NCI-H2107 treated with DMSO at 0.1 percent for 48 hours (cell line): Measurements from ENCODE around the gene LDLRAD4.

ENCODE experiments used
- DNase-seq: peaks from one replicate; lab custom pipeline; 2025; ENCODE audit not compliant: unreplicated experiment; lab: John Stamatoyannopoulos, UW

Gene LDLRAD4

DNA sequence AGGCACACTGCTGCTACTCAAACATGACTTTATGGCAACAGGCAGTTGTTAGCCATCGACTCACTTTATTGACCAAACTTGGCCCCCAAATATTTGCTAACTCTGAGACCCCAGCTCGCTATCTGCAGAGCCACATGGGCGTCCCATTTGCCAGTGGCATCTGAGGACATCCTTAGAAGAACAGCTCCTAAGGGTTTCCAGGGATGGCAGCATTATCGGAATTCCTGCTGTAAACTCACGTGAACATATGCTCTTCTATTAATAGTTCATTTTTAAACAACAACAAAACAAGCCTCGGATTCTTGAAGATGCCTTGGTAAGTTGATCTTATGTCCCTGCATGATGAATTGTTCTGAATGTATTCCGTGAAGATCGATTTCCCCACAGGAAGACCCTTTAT is 181.0 kb downstream of the LDLRAD4 start:
- DNase-seq, result no peak

DNA sequence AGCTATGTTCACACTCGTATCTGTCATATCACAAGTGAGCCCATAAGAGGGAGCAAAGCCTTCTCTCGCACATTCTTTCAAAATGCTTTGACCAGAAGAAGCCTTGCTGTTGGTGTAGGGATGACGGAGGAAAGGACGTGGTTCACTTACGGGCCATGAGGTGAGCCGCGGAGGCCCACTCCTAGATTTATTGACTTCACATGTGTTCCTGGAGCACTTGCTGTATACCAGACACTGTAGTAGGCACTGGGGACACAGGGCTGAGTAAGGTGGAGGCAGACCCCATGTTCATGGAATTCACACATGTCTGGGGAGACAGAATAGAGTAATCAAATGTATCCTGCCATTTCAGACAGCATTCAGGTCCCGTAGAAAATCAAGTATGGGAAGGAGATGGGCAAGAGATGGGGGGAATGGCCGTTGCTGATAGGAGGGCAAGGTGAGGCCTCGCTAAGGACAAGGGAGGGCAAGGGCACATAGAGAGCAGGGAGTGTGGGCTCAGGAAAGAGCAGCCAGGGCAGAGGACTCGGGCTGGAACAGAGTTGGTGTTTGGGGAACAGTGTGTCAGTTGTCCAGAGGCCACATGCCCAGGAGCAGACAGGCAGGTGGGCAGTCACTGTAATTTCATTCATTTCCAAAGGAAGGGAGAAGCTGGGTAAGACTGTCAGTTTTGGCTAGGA is 182.2 kb downstream of the LDLRAD4 start:
- DNase-seq, result no peak

DNA sequence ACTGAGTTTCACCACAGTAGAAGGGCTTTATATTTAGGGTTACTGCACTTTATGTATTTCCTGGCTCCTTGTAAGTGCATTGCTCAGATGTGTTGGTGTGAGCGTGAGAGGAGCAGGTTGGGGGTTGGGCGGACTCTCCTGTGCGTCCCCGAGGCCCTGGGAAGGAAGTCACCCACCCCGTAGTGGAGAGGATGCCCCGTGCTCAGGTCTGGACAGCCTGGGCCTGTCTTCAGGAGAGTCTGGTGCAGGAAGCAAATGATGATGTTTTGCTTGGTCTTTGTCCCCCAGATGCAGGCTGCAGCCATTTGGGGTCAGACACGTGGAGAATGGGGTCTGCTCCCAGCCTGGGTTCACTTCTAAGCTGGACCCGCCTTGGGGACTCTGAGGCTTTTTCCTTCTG is 182.8 kb downstream of the LDLRAD4 start:
- DNase-seq, result no peak

DNA sequence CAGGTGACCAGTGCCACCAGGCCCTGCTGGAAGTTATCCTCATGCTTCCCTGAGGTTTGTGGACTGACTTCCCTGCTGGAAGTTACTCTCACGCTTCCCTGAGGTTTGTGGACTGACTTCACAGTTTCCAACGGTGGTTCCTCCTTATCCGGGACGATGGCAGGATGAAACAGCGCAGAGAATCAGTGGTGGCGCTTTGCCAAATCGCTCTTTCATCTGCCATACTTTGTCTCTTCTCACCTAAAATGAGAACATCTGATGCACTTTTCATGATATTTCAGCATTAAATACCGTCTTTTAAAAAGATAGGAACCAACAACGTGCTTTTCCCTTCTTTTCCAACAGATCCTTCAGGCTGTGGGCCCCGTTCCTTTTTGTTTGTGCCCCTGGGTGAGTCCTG is 183.3 kb downstream of the LDLRAD4 start:
- DNase-seq, result no peak

DNA sequence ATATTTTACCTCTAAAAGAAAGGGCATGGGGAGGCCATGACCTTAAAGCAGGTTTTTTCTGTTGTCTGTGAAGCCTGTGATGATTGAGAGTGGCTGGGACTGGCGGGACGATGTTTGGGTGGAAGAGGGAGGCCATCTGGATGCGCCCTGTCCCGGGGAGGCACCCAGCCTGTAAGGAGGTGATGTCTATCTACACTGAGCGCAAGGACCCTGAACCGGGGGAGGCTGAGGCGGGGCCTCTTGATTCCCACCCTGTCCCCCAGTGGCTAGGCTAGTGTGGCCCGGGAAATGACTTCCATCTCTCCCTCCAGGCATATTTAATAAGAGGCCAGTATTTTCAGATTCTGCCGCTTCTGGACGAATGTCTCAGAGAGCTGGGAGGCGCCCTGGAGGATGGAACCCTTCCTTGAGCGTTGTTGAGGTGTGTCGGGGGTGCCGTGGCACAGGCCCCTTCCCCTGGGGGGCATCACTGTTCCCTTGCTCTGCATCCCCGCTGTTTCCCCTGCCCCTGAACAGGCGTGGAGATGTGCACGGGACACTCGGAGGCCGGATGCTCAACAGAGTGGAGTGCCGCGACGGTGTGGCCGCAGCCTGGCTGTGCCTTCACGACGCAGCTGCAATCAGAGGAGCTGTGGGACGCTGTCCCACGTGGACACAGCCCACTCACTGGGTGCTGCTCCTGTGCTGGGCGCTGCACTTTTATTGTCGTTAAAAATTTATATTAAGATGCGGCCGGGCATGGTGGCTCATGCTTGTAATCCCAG is 185.4 kb downstream of the LDLRAD4 start:
- no peak for DNase-seq

DNA sequence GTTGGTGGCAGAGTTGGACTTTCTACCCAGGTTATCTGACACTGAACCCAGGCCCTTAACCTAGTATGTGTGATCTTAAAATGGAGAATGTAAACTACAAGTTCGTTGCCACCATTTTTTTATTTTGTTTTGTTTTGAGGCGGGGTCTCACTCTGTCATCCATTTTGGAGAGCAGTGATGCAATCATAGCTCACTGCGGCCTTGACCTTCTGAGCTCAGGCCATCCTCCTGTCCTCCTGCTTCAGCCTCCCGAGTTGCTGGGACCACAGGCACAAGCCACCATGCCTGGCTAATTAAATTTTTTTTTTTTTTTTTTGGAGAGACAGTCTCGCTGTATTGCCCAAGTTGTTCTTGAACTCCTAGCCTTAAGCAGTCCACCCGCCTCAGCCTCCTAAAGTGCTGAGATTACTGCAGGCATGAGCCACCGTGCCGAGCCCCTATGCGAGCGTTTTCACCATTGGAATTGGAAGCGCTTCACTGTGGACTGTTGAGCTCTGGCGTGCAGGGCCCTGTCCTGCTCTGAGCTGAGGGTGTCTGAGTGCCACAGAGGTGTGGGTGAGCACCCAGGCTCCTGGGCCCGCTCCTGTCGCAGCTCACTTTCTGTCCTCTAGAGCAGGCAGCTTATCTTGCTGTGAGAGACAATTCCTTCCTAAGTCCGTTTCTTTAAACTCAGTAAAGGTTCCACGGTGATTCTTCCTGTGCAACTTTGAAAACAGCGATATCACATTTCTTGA is 186.9 kb downstream of the LDLRAD4 start:
- DNase-seq, result no peak

DNA sequence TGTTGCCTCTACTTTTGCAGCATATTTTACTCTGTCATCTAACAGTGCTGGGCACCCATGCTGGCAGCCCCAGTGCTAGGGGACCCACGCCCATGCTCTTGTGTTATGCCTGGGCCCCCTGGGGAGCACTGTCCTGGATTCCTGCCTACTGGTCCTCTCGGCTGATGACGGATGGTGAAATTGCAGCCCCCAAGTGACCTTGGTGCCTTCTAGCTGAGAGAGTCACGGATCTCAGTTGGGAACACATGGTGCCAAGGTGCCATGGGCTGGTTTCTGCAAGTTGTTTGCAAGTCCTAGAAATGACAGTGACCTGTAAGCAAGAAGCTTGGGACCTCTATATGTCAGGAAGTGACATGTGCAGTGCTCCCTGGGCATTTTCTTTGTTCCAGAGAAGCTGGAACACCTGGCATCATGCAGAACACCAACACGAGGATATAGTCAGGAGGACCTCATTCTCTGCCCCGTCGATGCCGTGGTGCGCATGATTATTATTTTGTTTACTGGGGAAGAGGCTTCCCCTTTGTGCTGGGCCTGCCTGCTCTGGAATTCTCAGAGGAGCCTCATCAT is 187.6 kb downstream of the LDLRAD4 start:
- DNase-seq, result no peak

DNA sequence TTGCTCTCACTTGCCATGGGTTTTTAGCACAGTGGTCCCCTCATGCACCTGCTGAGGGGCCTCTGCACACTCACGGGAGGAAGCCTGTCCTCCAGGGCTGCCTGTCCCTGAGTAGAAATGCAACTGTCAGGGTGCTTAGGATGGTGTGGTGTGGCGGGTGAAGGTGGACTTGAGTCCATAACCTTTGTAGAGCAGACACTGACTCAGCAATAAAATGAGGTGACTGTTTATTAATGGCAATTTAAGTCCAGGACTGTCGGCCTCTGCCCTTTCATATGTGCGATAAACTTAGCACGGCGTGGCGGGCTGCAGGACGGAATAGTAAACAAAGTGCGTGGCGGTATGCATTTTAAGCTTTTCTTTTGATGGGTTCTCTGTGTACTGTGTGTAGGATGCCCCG is 188.2 kb downstream of the LDLRAD4 start:
- DNase-seq, result no peak

DNA sequence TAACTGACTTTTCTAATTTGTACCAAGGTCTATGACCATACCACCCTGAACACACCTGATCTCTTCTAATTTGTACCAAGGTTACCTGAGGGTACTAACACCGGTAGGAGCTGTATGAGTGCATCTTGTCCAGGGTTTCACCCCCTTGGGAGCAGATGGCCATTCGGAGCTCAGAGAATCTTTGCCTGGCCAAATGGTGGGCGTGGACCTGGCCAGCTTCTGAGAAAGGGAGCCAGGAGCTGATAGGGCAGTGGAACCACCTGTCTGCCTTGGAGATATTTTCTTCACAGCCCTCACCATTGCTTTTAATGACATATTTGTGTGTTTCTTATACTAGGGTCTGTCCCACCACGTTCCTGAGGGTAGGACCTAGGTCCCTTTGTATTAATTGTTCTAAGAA is 188.9 kb downstream of the LDLRAD4 start:
- no peak for DNase-seq

DNA sequence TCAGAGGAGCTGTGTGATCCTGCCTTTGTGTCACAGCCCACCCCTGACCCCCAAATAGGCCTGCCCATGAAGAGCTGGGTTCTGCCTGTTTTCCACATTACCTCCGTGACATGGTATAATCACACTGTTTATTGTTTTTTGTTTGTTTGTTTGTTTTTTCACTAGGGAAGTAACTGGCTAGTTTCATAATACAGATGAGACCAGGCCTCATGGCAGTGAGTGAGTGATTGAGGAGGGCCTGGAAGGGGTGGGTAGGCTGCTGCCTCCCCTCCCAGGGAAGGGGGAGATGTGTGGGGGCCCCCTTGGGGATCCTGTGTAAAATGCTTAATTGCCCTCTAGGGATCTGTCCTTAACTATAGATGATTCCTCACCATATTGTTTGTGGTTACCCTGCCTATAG is 190.5 kb downstream of the LDLRAD4 start:
- DNase-seq, result no peak

DNA sequence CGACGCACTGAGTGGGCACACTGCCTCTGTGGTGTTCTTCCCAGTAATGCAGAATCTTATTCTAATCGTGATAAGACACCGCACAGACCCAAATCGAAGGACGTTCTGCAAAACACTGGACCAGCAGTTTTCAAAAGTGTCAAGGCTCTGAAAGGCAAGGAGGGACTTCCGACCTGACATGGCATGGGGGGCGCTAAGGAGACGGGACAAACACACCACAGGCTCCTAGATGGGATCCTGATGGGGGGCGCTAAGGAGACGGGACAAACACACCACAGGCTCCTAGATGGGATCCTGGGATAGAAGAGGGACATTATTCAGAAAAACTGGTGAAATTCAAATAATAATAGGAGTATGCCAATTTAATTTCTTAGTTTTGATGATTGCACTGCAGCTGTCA is 191.4 kb downstream of the LDLRAD4 start:
- no peak for DNase-seq

DNA sequence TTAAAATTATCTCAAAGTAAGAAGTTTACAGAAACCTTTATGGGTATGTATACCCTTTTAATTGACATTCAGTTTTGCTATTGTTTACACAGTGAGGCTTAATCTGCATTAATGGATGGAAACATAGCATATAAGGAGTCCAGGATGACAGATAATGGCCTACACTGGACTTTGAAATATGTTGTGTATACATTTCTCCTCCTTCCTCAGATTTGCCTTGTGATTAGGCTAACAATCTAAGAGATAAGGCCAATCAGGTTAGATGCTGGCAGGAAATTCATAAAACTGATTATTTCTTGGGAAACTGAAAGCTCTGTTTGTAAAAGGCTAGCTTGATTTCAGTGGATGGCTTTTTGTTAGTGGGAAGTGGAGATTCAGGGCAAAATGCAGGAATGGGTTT is 191.9 kb downstream of the LDLRAD4 start:
- no peak for DNase-seq

DNA sequence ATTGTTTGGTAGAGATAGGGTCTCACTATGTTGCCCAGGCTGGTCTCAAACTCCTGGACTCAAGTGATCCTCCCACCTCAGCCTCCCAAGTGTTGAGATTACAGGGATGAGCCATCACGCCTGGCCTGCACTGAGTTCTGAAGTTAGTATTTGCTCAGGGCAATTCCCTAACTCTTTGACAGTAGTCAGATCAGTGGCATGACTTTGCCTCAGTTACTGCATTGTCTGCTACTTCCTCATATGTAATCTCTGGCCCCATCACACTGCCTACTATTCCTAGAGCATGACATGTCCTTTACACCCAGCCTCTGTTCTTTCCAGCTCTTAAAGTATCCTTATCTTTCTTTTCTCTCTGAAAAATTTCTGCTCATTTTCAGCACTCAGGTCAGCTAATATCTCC is 193.5 kb downstream of the LDLRAD4 start:
- no peak for DNase-seq

DNA sequence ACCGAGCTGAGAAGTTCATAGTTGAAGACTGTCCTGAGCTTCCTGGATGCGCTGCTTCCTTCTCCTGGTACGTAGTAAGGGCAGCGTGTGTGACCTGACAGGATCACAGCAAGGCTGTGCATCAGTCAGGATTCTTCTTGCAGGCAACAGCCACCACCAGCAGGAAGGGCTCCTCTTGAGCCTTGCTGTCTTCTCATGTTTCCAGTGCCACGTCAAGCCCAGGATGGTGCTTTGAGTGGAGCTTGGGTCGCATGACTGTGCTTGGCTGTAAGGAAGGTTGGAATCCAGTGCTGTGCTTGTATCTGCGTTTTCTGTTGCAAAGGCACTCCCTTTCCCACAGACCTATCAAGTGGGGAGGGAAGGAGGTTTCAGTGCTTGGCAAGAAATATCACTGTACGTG is 194.3 kb downstream of the LDLRAD4 start:
- no peak for DNase-seq

DNA sequence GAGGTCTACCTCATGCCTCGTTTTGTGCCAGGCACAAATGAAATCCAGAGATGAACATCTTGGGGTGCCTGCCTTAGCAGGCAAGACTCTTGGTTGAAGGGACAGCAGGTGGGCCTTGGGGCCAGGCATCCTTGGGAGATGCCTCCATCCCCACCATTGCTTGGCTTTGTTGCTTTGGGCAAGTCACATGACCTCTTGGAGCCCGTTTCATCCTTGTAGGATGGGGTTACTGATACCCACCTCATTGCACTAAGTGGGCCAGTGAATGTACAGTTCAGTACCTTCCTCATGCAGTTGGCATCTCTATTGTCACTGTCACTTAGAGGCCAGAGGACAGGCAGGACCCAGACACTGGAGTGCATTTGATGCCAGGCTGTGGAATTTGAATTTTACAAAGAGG is 195.5 kb downstream of the LDLRAD4 start:
- no peak for DNase-seq

DNA sequence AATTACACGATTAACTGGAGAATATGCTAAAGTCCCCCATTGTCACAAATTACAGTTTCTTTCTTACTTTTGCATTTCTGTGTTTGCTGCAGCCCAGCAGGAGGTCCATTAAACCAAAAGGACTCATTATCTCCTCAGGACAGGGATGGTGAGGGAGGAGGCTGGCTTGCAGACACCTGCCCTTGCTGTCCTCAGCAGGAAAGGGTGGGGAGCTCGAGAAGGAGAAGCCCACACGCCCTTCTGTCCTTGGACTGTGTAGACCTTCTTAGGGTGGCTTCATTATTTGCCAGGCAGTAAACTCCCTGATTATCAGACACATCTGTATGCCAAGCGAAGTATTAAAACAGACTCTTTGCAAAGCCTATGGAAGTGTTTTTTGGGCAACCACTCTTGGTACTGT is 196.0 kb downstream of the LDLRAD4 start:
- no peak for DNase-seq

DNA sequence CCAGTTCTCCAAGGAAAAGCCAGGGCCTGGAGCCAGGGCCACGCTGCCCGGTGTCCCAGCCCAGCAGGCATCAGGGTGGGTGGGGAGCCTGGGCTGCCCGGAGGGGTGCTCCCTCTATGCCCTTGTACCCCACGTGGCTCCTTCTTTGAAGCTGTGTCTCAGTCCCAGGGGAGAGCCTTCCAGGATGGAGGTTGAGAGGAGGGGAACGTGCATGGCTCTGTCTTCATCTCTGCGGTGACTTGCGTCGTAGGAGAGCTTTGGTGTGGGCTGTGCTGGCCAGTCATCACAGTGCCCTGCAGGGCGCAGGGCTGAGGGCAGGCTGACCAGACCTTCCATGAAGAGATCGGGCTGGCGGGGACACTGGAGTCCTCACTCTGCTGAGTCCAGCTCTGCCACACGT is 197.2 kb downstream of the LDLRAD4 start:
- DNase-seq, result no peak

DNA sequence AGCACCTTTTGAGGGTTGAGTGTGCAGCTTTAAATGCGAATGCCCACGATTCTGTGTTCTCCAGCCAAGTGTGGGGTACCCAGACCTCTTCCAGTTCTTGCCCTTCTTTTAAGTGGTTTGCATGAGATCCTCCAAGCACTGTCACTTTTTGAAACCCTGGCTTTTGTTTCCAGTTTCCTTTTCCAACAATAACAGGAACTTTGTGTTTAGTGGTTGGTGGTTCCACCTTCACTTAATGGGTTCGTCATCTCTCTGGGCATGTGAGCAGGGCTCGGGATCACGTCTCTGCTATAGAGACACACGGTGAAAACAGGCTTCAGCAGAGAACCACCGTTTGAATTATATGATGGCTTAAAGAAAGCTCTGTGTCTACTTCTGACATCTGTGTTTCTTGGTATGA is 197.6 kb downstream of the LDLRAD4 start:
- no peak for DNase-seq

DNA sequence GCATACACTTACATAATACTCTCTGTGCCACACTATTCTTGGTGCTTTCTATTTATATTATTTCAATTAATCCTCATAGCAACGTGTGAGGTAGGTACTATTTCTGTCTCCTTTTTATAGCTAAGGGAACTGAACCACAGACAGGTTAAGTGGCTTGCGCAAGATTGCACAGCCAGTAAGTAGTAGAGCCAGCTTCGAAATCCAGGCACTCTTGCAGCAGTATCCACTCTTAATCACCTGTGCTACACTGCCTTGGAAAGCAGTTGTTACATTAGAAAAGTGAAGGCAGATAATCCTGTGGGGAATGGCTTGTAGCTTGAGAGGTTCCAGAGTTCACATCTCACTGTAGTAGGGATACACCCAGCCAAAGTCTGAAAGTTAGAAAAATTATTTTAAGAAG is 198.3 kb downstream of the LDLRAD4 start:
- no peak for DNase-seq

DNA sequence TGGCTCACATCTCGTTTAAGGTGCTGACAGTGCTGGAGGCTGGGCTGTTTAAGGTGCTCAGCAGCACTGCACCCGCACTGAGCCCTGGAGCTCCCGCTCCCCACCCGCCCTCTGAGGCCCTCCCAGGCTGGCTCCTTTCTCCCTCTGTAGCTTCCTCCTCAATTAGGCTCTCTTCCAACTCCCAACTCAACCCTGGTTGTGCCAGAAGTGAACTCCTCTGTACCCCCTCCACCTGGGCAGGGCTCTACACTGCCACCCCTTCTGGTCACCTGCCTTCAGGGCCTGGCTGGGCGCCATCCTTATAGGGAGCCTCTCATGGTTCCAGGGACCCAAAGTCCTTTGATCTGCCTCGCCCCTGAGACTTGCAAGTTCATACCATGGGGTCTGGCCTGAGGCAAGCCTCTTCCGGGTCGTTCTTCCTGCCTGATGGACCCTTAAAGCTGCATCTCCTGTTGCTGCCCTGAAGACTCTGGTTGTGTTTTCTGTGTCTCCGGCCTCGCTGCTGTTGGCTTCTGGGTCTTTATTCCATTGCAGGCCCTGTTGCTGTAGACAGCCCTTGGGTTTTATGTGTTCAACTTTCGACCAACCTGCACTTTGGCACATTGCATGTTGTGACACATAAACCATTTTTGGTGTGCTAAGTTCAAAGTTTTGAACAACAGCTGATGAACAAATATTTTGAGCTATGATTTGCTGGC is 199.6 kb downstream of the LDLRAD4 start:
- no peak for DNase-seq

DNA sequence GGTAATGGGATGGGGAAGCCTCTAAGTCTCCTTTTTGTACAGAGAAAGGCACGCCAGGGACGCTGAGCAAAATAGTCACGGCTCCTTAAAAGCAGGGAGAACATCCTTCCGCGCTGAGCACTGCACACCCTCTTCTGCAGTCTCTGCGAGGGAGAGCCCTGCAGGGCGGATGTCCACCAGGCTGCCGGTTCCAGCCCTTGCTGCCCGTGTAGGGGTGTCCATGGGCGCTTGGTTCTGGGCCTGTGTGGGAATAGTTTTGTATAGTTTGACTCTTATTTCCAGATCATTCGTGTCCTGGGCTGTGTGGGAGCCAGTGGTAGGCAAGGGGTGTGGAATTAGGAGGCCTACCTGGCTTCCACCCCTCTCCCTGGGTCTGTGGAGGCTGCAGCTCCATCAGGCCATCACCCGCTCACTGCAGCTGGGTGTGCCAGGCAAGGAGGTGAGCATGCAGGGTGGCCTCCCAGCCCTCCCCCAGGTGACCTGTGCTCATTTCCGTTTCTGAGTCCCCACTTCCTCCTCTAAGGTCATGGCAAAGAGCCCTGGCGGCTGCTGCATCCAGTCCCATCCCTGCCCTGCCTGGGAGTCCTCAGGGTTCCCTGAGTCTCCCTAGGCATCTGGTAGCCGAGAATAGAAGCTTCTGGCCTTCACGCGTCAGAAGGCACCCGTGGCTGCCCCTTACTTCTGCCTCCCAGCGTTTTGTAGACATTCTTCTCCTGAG is 202.6 kb downstream of the LDLRAD4 start:
- DNase-seq, result no peak
